Osteocyte (in vitro differentiated cells): ENCODE data around the gene CLPTM1L. TPM values are rescaled to one million over a fixed set of nuclear protein-coding genes. Genes with fewer than 3 reads are reported as not detected.
"Not testable (repeated sequence)": the region's sequence is repeated elsewhere in the genome, so short reads cannot be mapped to it uniquely, and the experiment has no call there.

Experiments
- DNase-seq: peaks from one replicate; pipeline ENCODE4 v3.0.0; 2021; ENCODE audit warnings: mixed read lengths; ENCODE audit not compliant: unreplicated experiment; ENCODE audit errors: extremely low spot score
- H3K27ac Mint-ChIP-seq: one replicate; pipeline ENCODE4 v1.8.0; 2021; ENCODE audit warnings: mild to moderate bottlenecking, mixed read lengths; ENCODE audit not compliant: unreplicated experiment
- H3K27me3 Mint-ChIP-seq: one replicate; pipeline ENCODE4 v1.8.0; 2021; ENCODE audit warnings: mixed read lengths; ENCODE audit not compliant: unreplicated experiment
- H3K36me3 Mint-ChIP-seq: one replicate; pipeline ENCODE4 v1.8.0; 2021; ENCODE audit warnings: mixed read lengths; ENCODE audit not compliant: unreplicated experiment
- H3K4me1 Mint-ChIP-seq: one replicate; pipeline ENCODE4 v1.8.0; 2021; ENCODE audit warnings: mixed read lengths; ENCODE audit not compliant: unreplicated experiment
- H3K4me3 Mint-ChIP-seq: one replicate; pipeline ENCODE4 v1.8.0; 2021; ENCODE audit warnings: mild to moderate bottlenecking, moderate library complexity, mixed read lengths; ENCODE audit not compliant: unreplicated experiment
- H3K9me3 Mint-ChIP-seq: one replicate; pipeline ENCODE4 v1.8.0; 2021; ENCODE audit warnings: mixed read lengths; ENCODE audit not compliant: unreplicated experiment
- total RNA-seq: library from RNA; stranded (reverse); gene quantifications from 2 replicates; pipeline ENCODE4 v1.2.1, GENCODE V29; 2021
- TF ChIP-seq, protein P1 (sequence below): fragments of 200-600 bp; sonication (generic); IDR thresholded peaks from 2 replicates; pipeline ENCODE4 v1.5.0; 2021; ENCODE audit warnings: antibody characterized with exemption, mild to moderate bottlenecking, moderate library complexity

CLPTM1L gene
- total RNA-seq, 1 donor from 2014 or later, result 93.1 TPM

GRCh38 chr5:1363160-1363559 is 18.3 kb upstream of the CLPTM1L start:
- no peak overlapping the region for H3K27ac Mint-ChIP-seq
- H3K4me3 Mint-ChIP-seq, result no peak overlapping the region
- H3K9me3 Mint-ChIP-seq, result no peaks in the 10 kb centered on the region
- no peaks in the 10 kb centered on the region for H3K36me3 Mint-ChIP-seq
- peaks cover 26% of the 10 kb centered on the region for H3K27me3 Mint-ChIP-seq
- TF ChIP-seq, protein P1, sequence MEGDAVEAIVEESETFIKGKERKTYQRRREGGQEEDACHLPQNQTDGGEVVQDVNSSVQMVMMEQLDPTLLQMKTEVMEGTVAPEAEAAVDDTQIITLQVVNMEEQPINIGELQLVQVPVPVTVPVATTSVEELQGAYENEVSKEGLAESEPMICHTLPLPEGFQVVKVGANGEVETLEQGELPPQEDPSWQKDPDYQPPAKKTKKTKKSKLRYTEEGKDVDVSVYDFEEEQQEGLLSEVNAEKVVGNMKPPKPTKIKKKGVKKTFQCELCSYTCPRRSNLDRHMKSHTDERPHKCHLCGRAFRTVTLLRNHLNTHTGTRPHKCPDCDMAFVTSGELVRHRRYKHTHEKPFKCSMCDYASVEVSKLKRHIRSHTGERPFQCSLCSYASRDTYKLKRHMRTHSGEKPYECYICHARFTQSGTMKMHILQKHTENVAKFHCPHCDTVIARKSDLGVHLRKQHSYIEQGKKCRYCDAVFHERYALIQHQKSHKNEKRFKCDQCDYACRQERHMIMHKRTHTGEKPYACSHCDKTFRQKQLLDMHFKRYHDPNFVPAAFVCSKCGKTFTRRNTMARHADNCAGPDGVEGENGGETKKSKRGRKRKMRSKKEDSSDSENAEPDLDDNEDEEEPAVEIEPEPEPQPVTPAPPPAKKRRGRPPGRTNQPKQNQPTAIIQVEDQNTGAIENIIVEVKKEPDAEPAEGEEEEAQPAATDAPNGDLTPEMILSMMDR, result no peak
- DNase-seq, result no peak
- no peaks in the 10 kb centered on the region for H3K4me1 Mint-ChIP-seq

DNA sequence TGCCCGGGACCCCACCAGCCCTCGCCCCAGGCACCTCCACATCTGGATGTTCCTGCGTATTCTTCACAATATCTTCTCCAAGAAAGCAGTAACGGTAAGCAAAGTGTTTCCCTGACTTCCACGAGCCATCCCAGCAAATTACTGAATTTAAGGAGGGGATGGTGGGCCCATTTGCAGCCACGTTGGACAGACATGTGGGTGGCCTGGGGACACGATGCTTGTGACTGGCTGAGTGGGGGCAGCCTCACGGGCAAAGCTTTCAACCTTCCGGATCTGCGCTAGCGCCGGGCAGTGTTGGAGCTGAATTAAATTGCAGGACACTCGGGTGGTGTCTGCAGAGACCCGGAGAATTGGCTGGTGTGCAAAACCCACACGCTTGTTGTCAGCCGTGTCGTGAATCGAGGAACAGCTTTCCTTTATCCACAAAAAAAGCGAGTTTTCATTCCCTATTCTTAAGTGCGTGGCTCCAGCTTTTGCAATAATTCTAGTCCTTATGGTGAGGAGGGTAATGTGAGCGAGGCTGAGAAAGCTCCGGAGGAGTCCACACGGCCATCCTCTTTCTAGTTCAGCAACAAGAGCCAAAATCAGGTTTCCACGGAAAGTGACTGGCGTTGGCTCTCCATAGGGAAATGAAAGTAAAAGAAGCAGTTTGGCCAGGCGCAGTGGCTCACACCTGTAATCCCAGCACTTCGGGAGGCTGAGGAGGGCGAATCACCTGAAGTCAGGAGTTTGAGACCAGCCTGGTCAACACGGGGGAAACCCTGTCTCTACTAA is 17.5 kb upstream of the CLPTM1L start:
- no peak for DNase-seq
- Mint-ChIP-seq H3K27me3 (peaks cover 26% of the 10 kb centered on the region), H3K27ac (no peak overlapping the region), H3K36me3 (no peaks in the 10 kb centered on the region), H3K4me3 (no peak overlapping the region), H3K9me3 (no peaks in the 10 kb centered on the region), H3K4me1 (no peaks in the 10 kb centered on the region)
- TF ChIP-seq, protein P1, result no peak

- no peak for DNase-seq
- Mint-ChIP-seq H3K4me3 (no peak overlapping the region), H3K9me3 (no peaks in the 10 kb centered on the region), H3K4me1 (no peaks in the 10 kb centered on the region), H3K27ac (no peak overlapping the region), H3K36me3 (no peaks in the 10 kb centered on the region), H3K27me3 (peaks cover 25% of the 10 kb centered on the region)
- TF ChIP-seq, protein P1, result no peak
These were observed 16.0 kb upstream of the CLPTM1L start for GRCh38 chr5:1360861-1361260.

GRCh38 chr5:1360367-1360766 is 15.5 kb upstream of the CLPTM1L start:
- peaks cover 26% of the 10 kb centered on the region for H3K27me3 Mint-ChIP-seq
- H3K36me3 Mint-ChIP-seq, H3K9me3 Mint-ChIP-seq, H3K27ac Mint-ChIP-seq, H3K4me3 Mint-ChIP-seq, DNase-seq, H3K4me1 Mint-ChIP-seq: not testable (repeated sequence)

- Mint-ChIP-seq H3K4me3 (no peak overlapping the region), H3K27ac (no peak overlapping the region), H3K36me3 (no peaks in the 10 kb centered on the region), H3K4me1 (no peaks in the 10 kb centered on the region), H3K27me3 (peaks cover 28% of the 10 kb centered on the region), H3K9me3 (no peaks in the 10 kb centered on the region)
- TF ChIP-seq, protein P1, result no peak
- DNase-seq, result no peak
These were observed 14.8 kb upstream of the CLPTM1L start for GRCh38 chr5:1359713-1360112.
